ENCODE results near the gene FBXL3.

Gene FBXL3

GRCh38 chr13:77062097-77062496 lies 35.1 kb upstream of the FBXL3 start:
- no peak for DNase-seq (ENCODE audit: low read depth in 1 of 2, low spot score in 1 of 2)
- H3K27ac ChIP-seq (replicated peaks): no peak overlapping the region
- TF ChIP-seq CTCF (IDR thresholded peaks at IDR 0.05; ENCODE audit: insufficient read depth, low read length) (no peak), GABPA (IDR thresholded peaks at IDR 0.05; ENCODE audit: low read depth) (no peak), POLR2AphosphoS5 (IDR thresholded peaks at IDR 0.05; ENCODE audit: low read depth) (no peak), SPI1 (IDR thresholded peaks at IDR 0.05; ENCODE audit: borderline replicate concordance, low read depth) (no peak)
- TF ChIP-seq, protein P1, sequence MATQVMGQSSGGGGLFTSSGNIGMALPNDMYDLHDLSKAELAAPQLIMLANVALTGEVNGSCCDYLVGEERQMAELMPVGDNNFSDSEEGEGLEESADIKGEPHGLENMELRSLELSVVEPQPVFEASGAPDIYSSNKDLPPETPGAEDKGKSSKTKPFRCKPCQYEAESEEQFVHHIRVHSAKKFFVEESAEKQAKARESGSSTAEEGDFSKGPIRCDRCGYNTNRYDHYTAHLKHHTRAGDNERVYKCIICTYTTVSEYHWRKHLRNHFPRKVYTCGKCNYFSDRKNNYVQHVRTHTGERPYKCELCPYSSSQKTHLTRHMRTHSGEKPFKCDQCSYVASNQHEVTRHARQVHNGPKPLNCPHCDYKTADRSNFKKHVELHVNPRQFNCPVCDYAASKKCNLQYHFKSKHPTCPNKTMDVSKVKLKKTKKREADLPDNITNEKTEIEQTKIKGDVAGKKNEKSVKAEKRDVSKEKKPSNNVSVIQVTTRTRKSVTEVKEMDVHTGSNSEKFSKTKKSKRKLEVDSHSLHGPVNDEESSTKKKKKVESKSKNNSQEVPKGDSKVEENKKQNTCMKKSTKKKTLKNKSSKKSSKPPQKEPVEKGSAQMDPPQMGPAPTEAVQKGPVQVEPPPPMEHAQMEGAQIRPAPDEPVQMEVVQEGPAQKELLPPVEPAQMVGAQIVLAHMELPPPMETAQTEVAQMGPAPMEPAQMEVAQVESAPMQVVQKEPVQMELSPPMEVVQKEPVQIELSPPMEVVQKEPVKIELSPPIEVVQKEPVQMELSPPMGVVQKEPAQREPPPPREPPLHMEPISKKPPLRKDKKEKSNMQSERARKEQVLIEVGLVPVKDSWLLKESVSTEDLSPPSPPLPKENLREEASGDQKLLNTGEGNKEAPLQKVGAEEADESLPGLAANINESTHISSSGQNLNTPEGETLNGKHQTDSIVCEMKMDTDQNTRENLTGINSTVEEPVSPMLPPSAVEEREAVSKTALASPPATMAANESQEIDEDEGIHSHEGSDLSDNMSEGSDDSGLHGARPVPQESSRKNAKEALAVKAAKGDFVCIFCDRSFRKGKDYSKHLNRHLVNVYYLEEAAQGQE (IDR thresholded peaks at IDR 0.05; ENCODE audit: insufficient replicate concordance, low read depth): no peak
- no peak overlapping the region for H3K4me3 ChIP-seq (replicated peaks; ENCODE audit: insufficient read depth, low read length)
- no peaks in the 10 kb centered on the region for H3K27me3 ChIP-seq (ENCODE audit: insufficient read depth, poor library complexity, severe bottlenecking)

DNA sequence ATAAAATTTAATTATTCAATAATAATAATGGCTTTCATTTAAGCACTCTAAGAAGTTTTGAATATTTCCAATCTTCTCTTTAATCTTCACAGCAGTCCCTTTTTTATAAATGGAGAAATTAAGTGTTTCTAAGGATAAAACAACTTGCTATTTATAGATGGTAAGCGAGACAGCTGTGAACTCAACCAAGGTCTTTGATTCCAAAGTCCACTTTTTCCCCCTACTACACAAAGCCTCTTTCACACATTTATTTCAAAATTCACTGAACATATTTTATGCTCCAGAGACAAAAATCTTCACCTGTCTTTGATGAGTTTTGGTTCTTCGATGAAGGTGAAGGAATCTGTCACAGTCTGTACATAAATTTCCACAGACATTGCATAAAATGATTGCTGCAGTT lies 34.4 kb upstream of the FBXL3 start:
- Histone ChIP-seq H3K4me3 (replicated peaks; ENCODE audit: insufficient read depth, low read length) (no peak overlapping the region), H3K27me3 (ENCODE audit: insufficient read depth, poor library complexity, severe bottlenecking) (no peaks in the 10 kb centered on the region), H3K27ac (replicated peaks) (no peak overlapping the region)
- TF ChIP-seq, protein P1 (IDR thresholded peaks at IDR 0.05; ENCODE audit: insufficient replicate concordance, low read depth): no peak
- TF ChIP-seq GABPA (IDR thresholded peaks at IDR 0.05; ENCODE audit: low read depth) (no peak), SPI1 (IDR thresholded peaks at IDR 0.05; ENCODE audit: borderline replicate concordance, low read depth) (no peak), CTCF (IDR thresholded peaks at IDR 0.05; ENCODE audit: insufficient read depth, low read length) (no peak), POLR2AphosphoS5 (IDR thresholded peaks at IDR 0.05; ENCODE audit: low read depth) (no peak)
- no peak for DNase-seq (ENCODE audit: low read depth in 1 of 2, low spot score in 1 of 2)

- TF ChIP-seq, protein P1 (IDR thresholded peaks at IDR 0.05; ENCODE audit: insufficient replicate concordance, low read depth): no peak
- TF ChIP-seq CTCF (IDR thresholded peaks at IDR 0.05; ENCODE audit: insufficient read depth, low read length) (no peak), POLR2AphosphoS5 (IDR thresholded peaks at IDR 0.05; ENCODE audit: low read depth) (no peak), SPI1 (IDR thresholded peaks at IDR 0.05; ENCODE audit: borderline replicate concordance, low read depth) (no peak), GABPA (IDR thresholded peaks at IDR 0.05; ENCODE audit: low read depth) (no peak)
- no peaks in the 10 kb centered on the region for H3K27me3 ChIP-seq (ENCODE audit: insufficient read depth, poor library complexity, severe bottlenecking)
- no peak for DNase-seq (ENCODE audit: low read depth in 1 of 2, low spot score in 1 of 2)
- no peak overlapping the region for H3K4me3 ChIP-seq (replicated peaks; ENCODE audit: insufficient read depth, low read length)
- no peak overlapping the region for H3K27ac ChIP-seq (replicated peaks)
Measured at GRCh38 chr13:77056886-77057285, 29.9 kb upstream of the FBXL3 start.
